IMR-90 (cell line): ENCODE data around the gene SIGLEC11. TPM values are rescaled to one million over a fixed set of nuclear protein-coding genes. Genes with fewer than 3 reads are reported as not detected.

Experiments used
- ATAC-seq: fragments of 200-7000 bp; cut with Tn5 transposase; 2 replicates; pipeline ENCODE4 v1.9.1; 2020; ENCODE audit warnings: low read depth, mild to moderate bottlenecking, moderate library complexity
- BruUV-seq: library from RNA; stranded (reverse); fragments of 400-500 nt; replicated peaks from 2 replicates; lab custom pipeline; 2021; lab: Mats Ljungman, UMichigan
- CTCF ChIA-PET: fragments of 300-600 bp; formaldehyde crosslinking; extraction: SDS; loops from one replicate; lab custom pipeline; 2021; ENCODE audit warnings: antibody characterized with exemption; lab: Yijun Ruan, JAX
- POLR2A ChIA-PET: fragments of 300-600 bp; sonication (Branson Sonifier 250); formaldehyde crosslinking; loops from one replicate; lab custom pipeline; 2022; ENCODE audit warnings: antibody characterized with exemption; ENCODE audit not compliant: unreplicated experiment; lab: Charles Lee
- DNase-seq: peaks from one replicate; pipeline ENCODE4 v3.0.0; 2013
- H2AFZ ChIP-seq: replicated peaks from 2 replicates; pipeline ENCODE3; 2013; ENCODE audit warnings: low read length, mild to moderate bottlenecking; ENCODE audit not compliant: poor library complexity
- H2AK5ac ChIP-seq: 2 replicates; pipeline ENCODE4 v1.6.1; 2013; ENCODE audit warnings: low read depth, low read length, inconsistent platforms
- H2AK9ac ChIP-seq: replicated peaks from 2 replicates; pipeline ENCODE3; 2013; ENCODE audit warnings: mild to moderate bottlenecking, low read depth, low read length, moderate library complexity; ENCODE audit not compliant: poor library complexity
- H2BK120ac ChIP-seq: 2 replicates; pipeline ENCODE4 v1.6.1; 2013; ENCODE audit warnings: low read depth, low read length, inconsistent platforms
- H2BK15ac ChIP-seq: 3 replicates; pipeline ENCODE4 v1.6.1; 2013; ENCODE audit warnings: low read depth, low read length, inconsistent platforms
- H2BK20ac ChIP-seq: 2 replicates; pipeline ENCODE4 v1.6.1; 2013; ENCODE audit warnings: low read depth, mild to moderate bottlenecking, inconsistent platforms, low read length, moderate library complexity
- H2BK5ac ChIP-seq: 2 replicates; pipeline ENCODE4 v1.6.1; 2013; ENCODE audit warnings: mild to moderate bottlenecking, low read depth, low read length, inconsistent platforms; ENCODE audit not compliant: poor library complexity, severe bottlenecking
- H3K14ac ChIP-seq: replicated peaks from 2 replicates; pipeline ENCODE4 v1.6.1; 2013; ENCODE audit warnings: low read depth, low read length, inconsistent platforms
- H3K18ac ChIP-seq: 2 replicates; pipeline ENCODE4 v1.6.1; 2013; ENCODE audit warnings: low read depth, low read length, control low read depth
- H3K23ac ChIP-seq: 2 replicates; pipeline ENCODE4 v1.6.1; 2013; ENCODE audit warnings: low read depth, low read length, inconsistent platforms
- H3K27ac ChIP-seq: 2 replicates; pipeline ENCODE4 v1.5.1; 2013; ENCODE audit warnings: mild to moderate bottlenecking, control low read depth, low read length; ENCODE audit not compliant: insufficient read depth
- H3K27me3 ChIP-seq: 2 replicates; pipeline ENCODE4 v1.6.1; 2013; ENCODE audit warnings: low read length; ENCODE audit not compliant: control insufficient read depth, insufficient read depth
- H3K36me3 ChIP-seq: 2 replicates; pipeline ENCODE4 v1.6.1; 2013; ENCODE audit warnings: low read length, mixed read lengths; ENCODE audit not compliant: control insufficient read depth, insufficient read depth
- H3K4ac ChIP-seq: 2 replicates; pipeline ENCODE4 v1.6.1; 2013; ENCODE audit warnings: low read depth, low read length, inconsistent platforms
- H3K4me1 ChIP-seq: 2 replicates; pipeline ENCODE4 v1.6.1; 2013; ENCODE audit warnings: low read length, mixed read lengths; ENCODE audit not compliant: control insufficient read depth, insufficient read depth
- H3K4me2 ChIP-seq: 2 replicates; pipeline ENCODE4 v1.6.1; 2013; ENCODE audit warnings: low read depth, mild to moderate bottlenecking, control low read depth, low read length, moderate library complexity
- H3K4me3 ChIP-seq: 2 replicates; pipeline ENCODE4 v1.5.1; 2013; ENCODE audit warnings: low read depth, mild to moderate bottlenecking, control low read depth, low read length, moderate library complexity; ENCODE audit not compliant: insufficient read depth
- H3K56ac ChIP-seq: 2 replicates; pipeline ENCODE4 v1.6.1; 2013; ENCODE audit warnings: low read length, inconsistent platforms; ENCODE audit not compliant: insufficient read depth; ENCODE audit errors: extremely low read depth
- H3K79me1 ChIP-seq, 2 experiments: 2 replicates each; pipeline ENCODE4 v1.6.1; 2013; ENCODE audit warnings: low read length in 2 of 2, inconsistent platforms in 1 of 2, low read depth in 1 of 2
- H3K9ac ChIP-seq: 2 replicates; pipeline ENCODE4 v1.6.1; 2013; ENCODE audit warnings: low read depth, low read length, control low read depth
- H3K9me1 ChIP-seq: 2 replicates; pipeline ENCODE4 v1.6.1; 2013; ENCODE audit warnings: low read length, inconsistent platforms; ENCODE audit not compliant: insufficient read depth
- H3K9me3 ChIP-seq: 2 replicates; pipeline ENCODE4 v1.6.1; 2013; ENCODE audit warnings: low read length; ENCODE audit not compliant: control insufficient read depth, insufficient read depth
- H4K20me1 ChIP-seq: 2 replicates; pipeline ENCODE4 v1.6.1; 2013; ENCODE audit warnings: low read length, inconsistent platforms; ENCODE audit not compliant: insufficient read depth
- H4K5ac ChIP-seq: 2 replicates; pipeline ENCODE4 v1.6.1; 2013; ENCODE audit warnings: mild to moderate bottlenecking, low read depth, low read length, control low read depth
- H4K8ac ChIP-seq, 2 experiments: 2 replicates each; pipeline ENCODE4 v1.6.1; 2013; ENCODE audit warnings: low read depth in 2 of 2, low read length in 2 of 2, control low read depth in 1 of 2, inconsistent platforms in 1 of 2
- H4K91ac ChIP-seq: 2 replicates; pipeline ENCODE4 v1.6.1; 2013; ENCODE audit warnings: low read depth, low read length, inconsistent platforms; ENCODE audit not compliant: insufficient read depth
- BHLHE40 ChIP-seq: fragments of 150-350 bp; IDR thresholded peaks from 2 replicates; pipeline ENCODE4 v1.6.1; 2016; ENCODE audit warnings: mild to moderate bottlenecking, low read depth, low read length
- CEBPB ChIP-seq: IDR thresholded peaks from 2 replicates; pipeline ENCODE4 v1.6.1; 2012; ENCODE audit warnings: low read depth, low read length, improper control_type of control experiment
- CHD1 ChIP-seq: IDR thresholded peaks from 2 replicates; pipeline ENCODE4 v1.6.1; 2012; ENCODE audit warnings: low read depth, low read length, improper control_type of control experiment
- FOS ChIP-seq: fragments of 150-350 bp; IDR thresholded peaks from 2 replicates; pipeline ENCODE4 v1.6.1; 2016; ENCODE audit warnings: low read depth, low read length
- MAFK ChIP-seq: IDR thresholded peaks from 2 replicates; pipeline ENCODE4 v1.6.1; 2012; ENCODE audit warnings: low read depth, low read length, improper control_type of control experiment
- MAZ ChIP-seq: IDR thresholded peaks from 2 replicates; pipeline ENCODE4 v1.6.1; 2012; ENCODE audit warnings: low read depth, mild to moderate bottlenecking, low read length, improper control_type of control experiment, moderate library complexity, borderline replicate concordance
- MXI1 ChIP-seq: IDR thresholded peaks from 2 replicates; pipeline ENCODE4 v1.6.1; 2012; ENCODE audit warnings: low read depth, mild to moderate bottlenecking, low read length, moderate library complexity, borderline replicate concordance
- NFE2L2 ChIP-seq: fragments of 150-350 bp; IDR thresholded peaks from 2 replicates; pipeline ENCODE4 v1.6.1; 2016; ENCODE audit warnings: low read depth, mild to moderate bottlenecking, low read length
- POLR2A ChIP-seq: IDR thresholded peaks from 2 replicates; pipeline ENCODE4 v1.6.1; 2012; ENCODE audit warnings: mild to moderate bottlenecking, low read depth, low read length
- RAD21 ChIP-seq: IDR thresholded peaks from 2 replicates; pipeline ENCODE4 v1.6.1; 2012; ENCODE audit warnings: low read length, improper control_type of control experiment
- RCOR1 ChIP-seq: IDR thresholded peaks from 2 replicates; pipeline ENCODE4 v1.6.1; 2012; ENCODE audit warnings: mild to moderate bottlenecking, low read length, improper control_type of control experiment; ENCODE audit not compliant: insufficient replicate concordance
- RFX5 ChIP-seq: IDR thresholded peaks from 2 replicates; pipeline ENCODE4 v1.8.0; 2012; ENCODE audit warnings: low read depth, mild to moderate bottlenecking, low read length, moderate library complexity
- SMC3 ChIP-seq: fragments of 150-350 bp; IDR thresholded peaks from 2 replicates; pipeline ENCODE4 v1.6.1; 2016; ENCODE audit warnings: low read depth, mild to moderate bottlenecking, antibody characterized with exemption, low read length, moderate library complexity
- WGBS, 2 experiments: methylation state at CpG; one replicate each; pipeline versions ENCODE4 v1.1.5 to v1.1.7; 2013; ENCODE audit warnings: missing lambda C conversion rate in 2 of 2; ENCODE audit not compliant: insufficient read length in 1 of 2; ENCODE audit errors: extremely low coverage in 2 of 2; 5-methylcytosine and 5-hydroxymethylcytosine counted together
- dilution Hi-C: fragments of 300-500 bp; cut with HindIII; formaldehyde crosslinking; loops from one replicate; pipeline ENCODE4 v1.14.3; 2018; ENCODE audit warnings: low sequenced_read_pairs; ENCODE audit not compliant: unreplicated experiment
- in situ Hi-C: fragments of 300-500 bp; cut with MboI; formaldehyde crosslinking; loops from 3 replicates; pipeline ENCODE4 v1.14.3; 2019; ENCODE audit warnings: low sequenced_read_pairs, inconsistent platforms, mixed read lengths
- intact Hi-C: fragments of 100-400 bp; cut with micrococcal nuclease; formaldehyde crosslinking; loops from 2 replicates; pipeline ENCODE4 v1.10.0; 2022
- polyA plus RNA-seq, 3 experiments: library from polyadenylated mRNA; depleted of rRNA; stranded (reverse); fragments of >200 nt; gene quantifications; 2 replicates each; pipeline ENCODE4 v1.2.3, GENCODE V29; 2012; ENCODE audit warnings: low replicate concordance in 1 of 3
- total RNA-seq: library from RNA; depleted of rRNA; stranded (reverse); fragments of >200 nt; gene quantifications from 2 replicates; pipeline ENCODE4 v1.2.3, GENCODE V29; 2012
- TF ChIP-seq, protein P1 (sequence below): fragments of 150-350 bp; IDR thresholded peaks from 2 replicates; pipeline ENCODE4 v1.6.1; 2017; ENCODE audit warnings: mild to moderate bottlenecking, antibody characterized with exemption, low read length, low read depth
- TF ChIP-seq, protein P2 (sequence below): conservative IDR thresholded peaks from 2 replicates; pipeline ENCODE4 v1.5.1; 2012; ENCODE audit warnings: mild to moderate bottlenecking, low read depth, low read length, improper control_type of control experiment
- TF ChIP-seq, protein P3 (sequence below): fragments of 150-350 bp; IDR thresholded peaks from 2 replicates; pipeline ENCODE4 v1.6.1; 2016; ENCODE audit warnings: low read depth, mild to moderate bottlenecking, low read length, moderate library complexity, borderline replicate concordance

The SIGLEC11 gene
- total and polyA plus RNA-seq, 2 of the 4 experiments (the other 2 are of a cell fraction): not detected

DNA sequence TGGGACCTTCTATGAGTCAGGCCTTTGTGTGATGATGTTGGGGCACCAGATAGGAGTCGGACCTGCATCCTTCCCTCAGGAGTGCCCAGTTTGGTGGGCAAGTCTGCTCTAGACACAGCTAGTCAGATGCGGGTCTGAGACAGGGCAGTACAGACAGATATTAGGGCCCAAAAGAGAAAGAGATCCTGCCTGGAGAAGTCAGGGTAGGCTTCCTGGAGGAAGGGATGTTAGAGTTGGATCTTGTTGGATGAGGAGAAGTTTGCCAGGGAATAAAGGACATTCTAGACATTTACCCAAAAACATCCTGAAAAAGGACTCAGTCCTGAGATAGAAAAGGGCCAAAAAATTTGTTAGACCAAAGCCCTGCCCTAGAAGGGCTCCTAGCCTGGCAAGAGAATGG, 47.0 kb upstream of the SIGLEC11 start:
- DNase-seq: no peak
- no peak overlapping the region for H3K23ac ChIP-seq
- intact Hi-C loops (no loop called here), in situ Hi-C loops (no loop called here), dilution Hi-C loops (no loop called here)
- H2BK5ac ChIP-seq: no peak overlapping the region
- no peak overlapping the region for H3K14ac ChIP-seq
- no peak overlapping the region for H2BK120ac ChIP-seq
- no peak for TF ChIP-seq RFX5
- TF ChIP-seq, protein P1, sequence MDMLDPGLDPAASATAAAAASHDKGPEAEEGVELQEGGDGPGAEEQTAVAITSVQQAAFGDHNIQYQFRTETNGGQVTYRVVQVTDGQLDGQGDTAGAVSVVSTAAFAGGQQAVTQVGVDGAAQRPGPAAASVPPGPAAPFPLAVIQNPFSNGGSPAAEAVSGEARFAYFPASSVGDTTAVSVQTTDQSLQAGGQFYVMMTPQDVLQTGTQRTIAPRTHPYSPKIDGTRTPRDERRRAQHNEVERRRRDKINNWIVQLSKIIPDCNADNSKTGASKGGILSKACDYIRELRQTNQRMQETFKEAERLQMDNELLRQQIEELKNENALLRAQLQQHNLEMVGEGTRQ: no peak
- no peak for TF ChIP-seq CEBPB
- no peak for TF ChIP-seq MAZ
- no peak for TF ChIP-seq BHLHE40
- TF ChIP-seq MXI1: no peak
- no peak for TF ChIP-seq RCOR1
- TF ChIP-seq NFE2L2: no peak
- no peak for TF ChIP-seq SMC3
- TF ChIP-seq RAD21: no peak
- TF ChIP-seq, protein P2, sequence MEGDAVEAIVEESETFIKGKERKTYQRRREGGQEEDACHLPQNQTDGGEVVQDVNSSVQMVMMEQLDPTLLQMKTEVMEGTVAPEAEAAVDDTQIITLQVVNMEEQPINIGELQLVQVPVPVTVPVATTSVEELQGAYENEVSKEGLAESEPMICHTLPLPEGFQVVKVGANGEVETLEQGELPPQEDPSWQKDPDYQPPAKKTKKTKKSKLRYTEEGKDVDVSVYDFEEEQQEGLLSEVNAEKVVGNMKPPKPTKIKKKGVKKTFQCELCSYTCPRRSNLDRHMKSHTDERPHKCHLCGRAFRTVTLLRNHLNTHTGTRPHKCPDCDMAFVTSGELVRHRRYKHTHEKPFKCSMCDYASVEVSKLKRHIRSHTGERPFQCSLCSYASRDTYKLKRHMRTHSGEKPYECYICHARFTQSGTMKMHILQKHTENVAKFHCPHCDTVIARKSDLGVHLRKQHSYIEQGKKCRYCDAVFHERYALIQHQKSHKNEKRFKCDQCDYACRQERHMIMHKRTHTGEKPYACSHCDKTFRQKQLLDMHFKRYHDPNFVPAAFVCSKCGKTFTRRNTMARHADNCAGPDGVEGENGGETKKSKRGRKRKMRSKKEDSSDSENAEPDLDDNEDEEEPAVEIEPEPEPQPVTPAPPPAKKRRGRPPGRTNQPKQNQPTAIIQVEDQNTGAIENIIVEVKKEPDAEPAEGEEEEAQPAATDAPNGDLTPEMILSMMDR: no peak
- TF ChIP-seq POLR2A: no peak
- TF ChIP-seq MAFK: no peak
- TF ChIP-seq FOS: no peak
- TF ChIP-seq, protein P3, sequence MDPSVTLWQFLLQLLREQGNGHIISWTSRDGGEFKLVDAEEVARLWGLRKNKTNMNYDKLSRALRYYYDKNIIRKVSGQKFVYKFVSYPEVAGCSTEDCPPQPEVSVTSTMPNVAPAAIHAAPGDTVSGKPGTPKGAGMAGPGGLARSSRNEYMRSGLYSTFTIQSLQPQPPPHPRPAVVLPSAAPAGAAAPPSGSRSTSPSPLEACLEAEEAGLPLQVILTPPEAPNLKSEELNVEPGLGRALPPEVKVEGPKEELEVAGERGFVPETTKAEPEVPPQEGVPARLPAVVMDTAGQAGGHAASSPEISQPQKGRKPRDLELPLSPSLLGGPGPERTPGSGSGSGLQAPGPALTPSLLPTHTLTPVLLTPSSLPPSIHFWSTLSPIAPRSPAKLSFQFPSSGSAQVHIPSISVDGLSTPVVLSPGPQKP: no peak
- no peak for TF ChIP-seq CHD1
- H3K27ac ChIP-seq: no peak overlapping the region
- no peaks in the 10 kb centered on the region for H3K27me3 ChIP-seq
- no peak overlapping the region for H2AFZ ChIP-seq
- BruUV-seq: no TSS peak
- 100% methylated on average over 1 of the region's 2 CpGs; no CpG with 5 or more reads in 1 of the 2 experiments for WGBS, 2 experiments
- H3K9me3 ChIP-seq: no peaks in the 10 kb centered on the region
- peaks cover 20 to 36% of the 10 kb centered on the region in 2 experiments for H3K79me1 ChIP-seq
- ChIA-PET CTCF (no interaction called here), POLR2A (no interaction called here)
- H3K56ac ChIP-seq: no peak overlapping the region
- H2BK20ac ChIP-seq: no peak overlapping the region
- no peak overlapping the region for H2AK5ac ChIP-seq
- no peak overlapping the region for H2BK15ac ChIP-seq
- peaks cover 19% of the 10 kb centered on the region for H3K9me1 ChIP-seq
- H3K4me3 ChIP-seq: no peak overlapping the region
- H4K20me1 ChIP-seq: peaks cover 13% of the 10 kb centered on the region
- H3K18ac ChIP-seq: no peak overlapping the region
- H3K4me2 ChIP-seq: no peak overlapping the region
- no peak overlapping the region for H2AK9ac ChIP-seq
- ATAC-seq: no peak
- H3K4me1 ChIP-seq: peaks cover 10% of the 10 kb centered on the region
- no peak overlapping the region for H3K4ac ChIP-seq
- no peak overlapping the region for H4K5ac ChIP-seq
- H3K9ac ChIP-seq: no peak overlapping the region
- peaks cover 45% of the 10 kb centered on the region for H3K36me3 ChIP-seq
- no peak overlapping the region for H4K91ac ChIP-seq
- H4K8ac ChIP-seq: no peak overlapping the region
